Ascending aorta (tissue), 2 donors: ENCODE measurements around the gene EDA. TPM values are rescaled to one million over a fixed set of nuclear protein-coding genes. Genes with fewer than 3 reads are reported as not detected.

Experiments
- DNase-seq, 2 donors: peaks; one replicate each; pipeline ENCODE4 v3.0.0-alpha.2; 2019; ENCODE audit warnings: low spot score in 2 of 2
- H3K27ac ChIP-seq, 2 donors: fragments of 200-600 bp; sonication (generic); one replicate each; pipeline ENCODE4 v1.5.1; 2016 to 2017; ENCODE audit warnings: mild to moderate bottlenecking in 1 of 2
- H3K27me3 ChIP-seq: fragments of 200-600 bp; sonication (generic); one replicate; pipeline ENCODE4 v1.5.1; 2017
- H3K36me3 ChIP-seq, 2 donors: fragments of 200-600 bp; sonication (generic); one replicate each; pipeline ENCODE4 v1.5.1; 2016
- H3K4me1 ChIP-seq, 2 donors: fragments of 200-600 bp; sonication (generic); one replicate each; pipeline ENCODE4 v1.5.1; 2016 to 2017; ENCODE audit warnings: mild to moderate bottlenecking in 1 of 2
- H3K4me3 ChIP-seq, 2 donors: fragments of 200-600 bp; sonication (generic); one replicate each; pipeline ENCODE4 v1.5.1; 2016 to 2017; ENCODE audit warnings: mild to moderate bottlenecking in 1 of 2
- H3K9me3 ChIP-seq, 2 donors: fragments of 200-600 bp; sonication (generic); one replicate each; pipeline ENCODE4 v1.5.1; 2016
- CTCF ChIP-seq, 3 experiments: fragments of 200-600 bp in 2 of 3; fragments of 450-650 bp in 1 of 3; sonication (generic) in 2 of 3; IDR thresholded peaks; one replicate each; pipeline ENCODE4 v1.5.1; 2016 to 2019; ENCODE audit warnings: antibody characterized with exemption in 3 of 3, mild to moderate bottlenecking in 1 of 3, moderate library complexity in 1 of 3
- intact Hi-C: fragments of 100-400 bp; cut with DNase I; formaldehyde crosslinking; loops from one replicate; pipeline ENCODE4 v1.15.1; 2023
- total RNA-seq: library from RNA; depleted of rRNA; stranded (reverse); fragments of >200 nt; gene quantifications from one replicate; pipeline ENCODE4 v1.1.0, GENCODE V29; 2016

Gene EDA
- total RNA-seq, 1 donor from 2014 or later, result 1.7 TPM

GRCh38 chrX:70009049-70009448, 393.1 kb downstream of the EDA start:
- TF ChIP-seq CTCF (IDR thresholded peaks at IDR 0.05), result no peak
- Histone ChIP-seq H3K36me3 (no peaks in the 10 kb centered on the region), H3K9me3 (no peaks in the 10 kb centered on the region), H3K27ac (no peak overlapping the region), H3K27me3 (no peaks in the 10 kb centered on the region), H3K4me1 (no peaks in the 10 kb centered on the region), H3K4me3 (no peak overlapping the region)
- no peak for DNase-seq
- intact Hi-C loops, result no loop called here

GRCh38 chrX:70009970-70010369, 394.1 kb downstream of the EDA start:
- Histone ChIP-seq H3K9me3 (no peaks in the 10 kb centered on the region), H3K4me1 (no peaks in the 10 kb centered on the region), H3K36me3 (no peaks in the 10 kb centered on the region), H3K27me3 (no peaks in the 10 kb centered on the region), H3K4me3 (no peak overlapping the region), H3K27ac (no peak overlapping the region)
- DNase-seq, result no peak
- TF ChIP-seq CTCF (IDR thresholded peaks at IDR 0.05), result no peak
- intact Hi-C loops, result no loop called here

GRCh38 chrX:70012756-70013155, 396.8 kb downstream of the EDA start:
- no peak for TF ChIP-seq CTCF (IDR thresholded peaks at IDR 0.05)
- Histone ChIP-seq H3K4me1 (no peaks in the 10 kb centered on the region), H3K4me3 (no peak overlapping the region), H3K27me3 (no peaks in the 10 kb centered on the region), H3K27ac (no peak overlapping the region), H3K36me3 (no peaks in the 10 kb centered on the region), H3K9me3 (peaks cover 0 to under 1% of the 10 kb centered on the region in 2 donors)
- intact Hi-C loops, result no loop called here
- DNase-seq, result no peak

- no peak overlapping the region for H3K27ac ChIP-seq
- H3K9me3 ChIP-seq, result peaks cover 0 to 4% of the 10 kb centered on the region in 2 donors
- no peaks in the 10 kb centered on the region for H3K27me3 ChIP-seq
- H3K4me1 ChIP-seq, result no peaks in the 10 kb centered on the region
- no peak for TF ChIP-seq CTCF (IDR thresholded peaks at IDR 0.05)
- intact Hi-C loops, result no loop called here
- no peaks in the 10 kb centered on the region for H3K36me3 ChIP-seq
- no peak overlapping the region for H3K4me3 ChIP-seq
- no peak for DNase-seq
Measured at GRCh38 chrX:70013466-70014381, 397.8 kb downstream of the EDA start.

GRCh38 chrX:70016513-70016912, 400.6 kb downstream of the EDA start:
- Histone ChIP-seq H3K27ac (no peak overlapping the region), H3K27me3 (no peaks in the 10 kb centered on the region), H3K4me1 (no peaks in the 10 kb centered on the region), H3K9me3 (peaks cover 0 to 4% of the 10 kb centered on the region in 2 donors), H3K4me3 (no peak overlapping the region), H3K36me3 (no peaks in the 10 kb centered on the region)
- TF ChIP-seq CTCF (IDR thresholded peaks at IDR 0.05), result no peak
- DNase-seq, result no peak
- intact Hi-C loops, result no loop called here
